Thoracic aorta (tissue), 2 donors: Measurements from ENCODE around the gene LRRFIP2. TPM values are rescaled to one million over a fixed set of nuclear protein-coding genes. Genes with fewer than 3 reads are reported as not detected.

Source experiments
- ATAC-seq: fragments of 150-250 bp; one replicate; pipeline ENCODE4 v1.8.0; 2017; ENCODE audit warnings: low read depth; ENCODE audit not compliant: insufficient number of reproducible peaks, low FRiP score
- DNase-seq: peaks from one replicate; pipeline ENCODE4 v3.0.0-alpha.2; 2020; ENCODE audit warnings: low spot score
- H3K27ac ChIP-seq, 2 donors: fragments of 200-600 bp; sonication (generic); 1 replicate in 1 of 2; 2 replicates in 1 of 2; pipeline ENCODE4 v1.5.1; 2016; ENCODE audit warnings: mild to moderate bottlenecking in 2 of 2, moderate library complexity in 2 of 2
- H3K27me3 ChIP-seq: fragments of 200-600 bp; sonication (generic); replicated peaks from 2 replicates; pipeline ENCODE4 v1.6.0; 2016; ENCODE audit warnings: mild to moderate bottlenecking; ENCODE audit not compliant: insufficient read depth
- H3K36me3 ChIP-seq: fragments of 200-600 bp; sonication (generic); one replicate; pipeline ENCODE4 v1.5.1; 2016
- H3K4me1 ChIP-seq, 2 donors: fragments of 200-600 bp; sonication (generic); 1 replicate in 1 of 2; 2 replicates in 1 of 2; pipeline versions ENCODE4 v1.5.1 to v1.6.0; 2016; ENCODE audit warnings: low read depth in 2 of 2, mild to moderate bottlenecking in 1 of 2; ENCODE audit not compliant: control insufficient read depth in 1 of 2
- H3K4me3 ChIP-seq: fragments of 200-600 bp; sonication (generic); 2 replicates; pipeline ENCODE4 v1.5.1; 2016; ENCODE audit warnings: mild to moderate bottlenecking
- H3K9me3 ChIP-seq: fragments of 200-600 bp; sonication (generic); 2 replicates; pipeline ENCODE4 v1.5.1; 2016
- total RNA-seq, 2 donors: library from RNA; depleted of rRNA; stranded (reverse); fragments of >200 nt; gene quantifications; one replicate each; pipeline versions ENCODE4 v1.1.0 to v1.2.3, GENCODE V29; 2016
- TF ChIP-seq, protein P1 (sequence below): fragments of 200-600 bp; sonication (generic); IDR thresholded peaks from one replicate; pipeline ENCODE4 v1.5.1; 2019; ENCODE audit warnings: antibody characterized with exemption

Gene LRRFIP2
- total RNA-seq, 2 donors from 2014 or later: 98.8 to 123 TPM

DNA sequence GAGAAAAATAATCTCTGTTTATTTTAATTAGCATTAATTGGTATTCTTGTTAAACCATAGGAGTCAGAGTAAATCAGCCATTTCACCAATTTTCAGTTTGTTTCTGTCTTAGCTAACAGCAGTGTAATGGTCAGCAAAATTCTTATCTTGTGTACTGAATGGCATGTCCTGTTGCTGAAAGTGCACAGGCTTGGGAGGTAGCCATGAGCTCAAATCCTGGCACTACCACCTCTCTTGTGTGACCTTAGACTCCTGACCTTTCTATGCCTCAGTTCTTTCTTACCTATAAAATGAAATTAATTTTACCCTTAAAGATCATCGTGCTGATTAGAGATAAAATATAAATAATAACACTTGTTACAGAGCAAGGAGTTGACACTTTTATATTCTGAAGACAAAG, 145.3 kb downstream of the LRRFIP2 start:
- Histone ChIP-seq H3K27me3 (no peaks in the 10 kb centered on the region), H3K9me3 (no peaks in the 10 kb centered on the region), H3K4me1 (peaks cover 20 to 78% of the 10 kb centered on the region in 2 donors), H3K36me3 (no peaks in the 10 kb centered on the region), H3K4me3 (no peak overlapping the region), H3K27ac (peak overlapping the region; percentile 37 to 55)
- no peak for ATAC-seq
- TF ChIP-seq, protein P1, sequence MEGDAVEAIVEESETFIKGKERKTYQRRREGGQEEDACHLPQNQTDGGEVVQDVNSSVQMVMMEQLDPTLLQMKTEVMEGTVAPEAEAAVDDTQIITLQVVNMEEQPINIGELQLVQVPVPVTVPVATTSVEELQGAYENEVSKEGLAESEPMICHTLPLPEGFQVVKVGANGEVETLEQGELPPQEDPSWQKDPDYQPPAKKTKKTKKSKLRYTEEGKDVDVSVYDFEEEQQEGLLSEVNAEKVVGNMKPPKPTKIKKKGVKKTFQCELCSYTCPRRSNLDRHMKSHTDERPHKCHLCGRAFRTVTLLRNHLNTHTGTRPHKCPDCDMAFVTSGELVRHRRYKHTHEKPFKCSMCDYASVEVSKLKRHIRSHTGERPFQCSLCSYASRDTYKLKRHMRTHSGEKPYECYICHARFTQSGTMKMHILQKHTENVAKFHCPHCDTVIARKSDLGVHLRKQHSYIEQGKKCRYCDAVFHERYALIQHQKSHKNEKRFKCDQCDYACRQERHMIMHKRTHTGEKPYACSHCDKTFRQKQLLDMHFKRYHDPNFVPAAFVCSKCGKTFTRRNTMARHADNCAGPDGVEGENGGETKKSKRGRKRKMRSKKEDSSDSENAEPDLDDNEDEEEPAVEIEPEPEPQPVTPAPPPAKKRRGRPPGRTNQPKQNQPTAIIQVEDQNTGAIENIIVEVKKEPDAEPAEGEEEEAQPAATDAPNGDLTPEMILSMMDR: no peak
- DNase-seq: no peak

DNA sequence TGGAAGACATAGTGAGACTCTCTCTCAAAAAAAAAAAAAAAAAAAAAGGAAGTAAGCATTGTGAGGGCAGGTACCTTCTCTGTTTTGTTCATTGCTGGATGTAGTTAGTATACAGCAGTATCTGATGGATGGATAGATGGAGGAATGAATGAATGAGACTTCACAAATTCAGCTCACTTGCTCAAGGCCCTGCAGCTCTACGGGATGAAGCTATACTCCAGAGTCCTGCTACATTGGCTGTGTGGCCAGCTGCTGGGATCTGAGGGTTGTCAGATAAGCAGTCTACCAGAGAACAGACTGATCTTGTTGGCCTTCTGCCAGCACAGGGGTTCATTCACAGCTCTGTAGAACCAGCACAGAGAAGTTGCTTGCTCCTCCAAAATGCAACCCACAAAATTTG, 146.1 kb downstream of the LRRFIP2 start:
- no peak for ATAC-seq
- no peak for DNase-seq

DNA sequence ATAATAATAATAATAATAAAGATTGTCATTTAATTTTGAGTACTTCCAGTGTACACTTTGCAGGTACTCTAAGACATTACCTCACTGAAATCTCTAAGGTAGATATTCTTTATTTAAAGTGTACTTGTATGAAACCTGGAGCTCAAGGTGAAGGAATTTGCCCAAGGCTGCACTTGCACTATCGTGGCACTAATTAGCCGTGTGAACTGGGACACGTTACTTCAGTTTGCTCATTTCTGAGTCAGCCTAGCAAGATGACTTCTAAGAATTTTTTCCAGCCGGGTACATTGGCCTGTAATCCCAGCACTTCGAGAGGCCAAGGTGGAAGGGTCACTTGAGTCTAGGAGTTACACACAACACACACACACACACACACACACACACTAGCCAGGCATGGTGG, 147.5 kb downstream of the LRRFIP2 start:
- Histone ChIP-seq H3K4me3 (no peak overlapping the region), H3K36me3 (peaks cover 13% of the 10 kb centered on the region), H3K27me3 (no peaks in the 10 kb centered on the region), H3K4me1 (peaks cover 20 to 61% of the 10 kb centered on the region in 2 donors), H3K9me3 (no peaks in the 10 kb centered on the region), H3K27ac (peak overlapping the region in 1 of 2 donors; percentile 1)
- no peak for ATAC-seq
- TF ChIP-seq, protein P1: no peak
- no peak for DNase-seq

More for the DNA sequence above, 146.1 kb downstream of the LRRFIP2 start:
- TF ChIP-seq, protein P1: no peak
- H3K9me3 ChIP-seq: no peaks in the 10 kb centered on the region
- peaks cover 4% of the 10 kb centered on the region for H3K36me3 ChIP-seq
- peaks cover 20 to 75% of the 10 kb centered on the region in 2 donors for H3K4me1 ChIP-seq
- H3K4me3 ChIP-seq: no peak overlapping the region
- H3K27me3 ChIP-seq: no peaks in the 10 kb centered on the region
- peak overlapping the region; percentile 37 to 55 for H3K27ac ChIP-seq

DNA sequence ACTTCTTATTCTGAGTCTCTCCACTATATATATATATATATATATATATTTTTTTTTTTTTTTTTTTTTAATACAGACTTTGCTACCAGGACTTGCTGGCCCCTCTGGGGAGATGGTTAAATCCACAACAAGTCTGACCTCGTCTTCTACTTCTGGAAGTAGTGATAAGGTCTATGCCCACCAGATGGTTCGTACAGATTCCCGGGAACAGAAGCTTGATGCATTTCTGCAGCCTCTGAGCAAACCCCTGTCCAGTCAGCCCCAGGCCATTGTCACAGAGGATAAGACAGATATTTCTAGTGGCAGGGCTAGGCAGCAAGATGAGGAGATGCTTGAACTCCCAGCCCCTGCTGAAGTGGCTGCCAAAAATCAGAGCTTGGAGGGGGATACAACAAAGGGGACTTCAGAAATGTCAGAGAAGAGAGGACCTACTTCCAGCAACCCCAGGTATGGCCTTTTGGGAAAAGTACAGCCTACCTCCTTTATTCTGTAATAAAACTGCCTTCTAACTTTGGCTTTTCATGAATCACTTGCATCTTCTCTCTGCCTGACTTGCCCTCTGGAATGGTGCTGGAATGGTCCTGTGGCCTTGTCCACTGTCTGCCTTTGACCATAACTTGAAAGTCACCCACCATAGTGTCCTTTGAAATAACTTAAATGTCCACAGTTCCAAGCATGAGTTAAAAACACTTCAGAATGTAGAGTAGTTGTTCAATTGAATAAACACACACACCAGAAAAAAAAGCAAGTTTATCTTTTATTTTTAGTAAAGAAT, 148.6 kb downstream of the LRRFIP2 start:
- TF ChIP-seq, protein P1: no peak
- peaks cover 24% of the 10 kb centered on the region for H3K36me3 ChIP-seq

DNA sequence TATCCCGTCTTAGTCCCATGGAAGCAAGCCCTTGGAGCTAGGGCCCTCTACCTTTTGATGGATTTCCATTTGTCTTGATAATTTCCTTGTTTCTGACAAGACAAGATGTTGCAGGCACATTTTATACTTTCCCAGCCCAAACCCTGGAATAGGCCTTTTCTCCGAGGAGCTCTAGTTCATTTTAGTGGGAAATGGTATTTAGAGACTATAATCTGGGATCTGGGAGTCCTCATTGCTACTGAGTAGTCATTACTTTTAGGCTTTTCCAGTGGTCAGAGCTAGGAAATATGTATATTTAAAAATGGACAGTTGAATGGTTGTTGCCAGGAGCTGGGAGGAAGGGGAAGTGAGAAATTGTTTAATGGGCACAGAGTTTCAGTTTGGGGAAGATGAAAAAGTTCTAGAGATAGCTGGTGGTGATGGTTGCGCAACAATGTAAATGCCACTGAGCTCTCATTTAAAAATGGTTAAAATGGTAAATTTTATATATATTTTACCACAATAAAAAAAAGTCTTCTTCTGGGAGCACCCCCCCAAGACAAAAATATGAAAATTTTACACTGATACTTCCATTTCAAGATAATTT, 149.5 kb downstream of the LRRFIP2 start:
- no peak for ATAC-seq
- H3K4me3 ChIP-seq: no peak overlapping the region
- TF ChIP-seq, protein P1: no peak
- no peaks in the 10 kb centered on the region for H3K27me3 ChIP-seq
- H3K27ac ChIP-seq: no peak overlapping the region
- no peaks in the 10 kb centered on the region for H3K9me3 ChIP-seq
- H3K4me1 ChIP-seq: peaks cover 10 to 41% of the 10 kb centered on the region in 2 donors
- DNase-seq: no peak
- peaks cover 27% of the 10 kb centered on the region for H3K36me3 ChIP-seq

More for the DNA sequence above, 148.6 kb downstream of the LRRFIP2 start:
- Histone ChIP-seq H3K27me3 (no peaks in the 10 kb centered on the region), H3K4me1 (peaks cover 15 to 50% of the 10 kb centered on the region in 2 donors), H3K27ac (peak overlapping the region; percentile 20 to 34), H3K4me3 (no peak overlapping the region), H3K9me3 (no peaks in the 10 kb centered on the region)
- ATAC-seq (no peak), DNase-seq (no peak)
